Immature natural killer cell (primary cell): Measurements from ENCODE around the gene ADCY5. TPM values are rescaled to one million over a fixed set of nuclear protein-coding genes. Genes with fewer than 3 reads are reported as not detected.
A peak's percentile ranks its signal among the peaks of the same experiment; 100 is the strongest.
"Not testable (repeated sequence)": the region's sequence is repeated elsewhere in the genome, so short reads cannot be mapped to it uniquely, and the experiment has no call there.

Experiments used
- DNase-seq, 3 donors: peaks; one replicate each; pipeline ENCODE4 v3.0.0; 2022; ENCODE audit warnings: mixed read lengths in 1 of 3
- H3K27ac Mint-ChIP-seq, 6 donors: one replicate each; pipeline ENCODE4 v1.8.0; 2020; ENCODE audit warnings: mixed read lengths in 6 of 6, mild to moderate bottlenecking in 5 of 6, inconsistent platforms in 4 of 6, moderate library complexity in 3 of 6
- H3K27me3 Mint-ChIP-seq, 3 donors: one replicate each; pipeline ENCODE4 v1.8.0; 2020 to 2021; ENCODE audit warnings: low read depth in 3 of 3, mild to moderate bottlenecking in 3 of 3, mixed read lengths in 3 of 3, moderate library complexity in 3 of 3, inconsistent platforms in 1 of 3
- H3K36me3 Mint-ChIP-seq, 3 donors: one replicate each; pipeline ENCODE4 v1.8.0; 2020; ENCODE audit warnings: mixed read lengths in 3 of 3, inconsistent platforms in 2 of 3, mild to moderate bottlenecking in 2 of 3
- H3K4me1 Mint-ChIP-seq, 2 donors: one replicate each; pipeline ENCODE4 v1.8.0; 2020; ENCODE audit warnings: inconsistent platforms in 2 of 2, mild to moderate bottlenecking in 2 of 2, mixed read lengths in 2 of 2, moderate library complexity in 1 of 2
- H3K4me3 Mint-ChIP-seq, 5 donors: one replicate each; pipeline ENCODE4 v1.8.0; 2020; ENCODE audit warnings: mild to moderate bottlenecking in 5 of 5, mixed read lengths in 5 of 5, inconsistent platforms in 3 of 5, moderate library complexity in 3 of 5
- H3K9me3 Mint-ChIP-seq, 6 donors: one replicate each; pipeline ENCODE4 v1.8.0; 2020; ENCODE audit warnings: mild to moderate bottlenecking in 6 of 6, mixed read lengths in 6 of 6, inconsistent platforms in 4 of 6, moderate library complexity in 3 of 6
- polyA plus RNA-seq, 3 donors: library from polyadenylated mRNA; unstranded; fragments of 300-500 nt; fragmentation: Illumina TruSeq; gene quantifications; one replicate each; pipeline ENCODE4 v1.2.3, GENCODE V29; 2021

The ADCY5 gene
- polyA plus RNA-seq, 3 donors from 2014 or later = 0.03 TPM; not detected in 2

DNA sequence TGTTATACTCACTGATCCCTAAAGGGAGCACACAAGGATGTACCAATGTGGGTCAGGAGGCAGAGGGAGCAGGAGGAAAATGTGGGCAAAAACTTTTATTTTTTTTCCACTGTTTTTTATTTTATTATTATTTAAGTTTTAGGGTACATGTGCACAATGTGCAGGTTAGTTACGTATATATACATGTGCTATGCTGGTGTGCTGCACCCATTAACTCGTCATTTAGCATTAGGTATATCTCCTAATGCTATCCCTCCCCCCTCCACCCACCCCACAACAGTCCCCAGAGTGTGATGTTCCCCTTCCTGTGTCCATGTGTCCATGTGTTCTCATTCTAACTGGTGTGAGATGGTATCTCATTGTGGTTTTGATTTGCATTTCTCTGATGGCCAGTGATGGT, 209.7 kb downstream of the ADCY5 start:
- not testable (repeated sequence) for H3K27me3 Mint-ChIP-seq

DNA sequence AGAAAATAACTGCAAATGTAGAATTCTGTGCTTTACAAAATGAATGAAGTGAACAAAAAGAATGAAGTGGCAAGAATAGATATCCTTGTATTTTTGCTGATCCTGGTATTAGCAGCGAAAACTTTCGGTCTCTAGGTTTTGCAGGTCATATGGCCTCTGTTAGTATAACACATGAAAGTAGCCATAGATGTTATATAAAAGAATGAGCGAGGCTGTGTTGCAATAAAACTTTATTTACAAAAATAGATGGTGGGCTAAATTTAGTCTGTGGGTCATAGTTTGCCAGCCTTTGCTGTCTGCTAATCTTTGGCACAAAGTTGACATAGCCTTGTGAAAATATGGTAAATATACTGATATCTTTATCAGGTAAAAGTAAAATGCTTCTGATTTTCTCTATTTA, 212.0 kb downstream of the ADCY5 start:
- Mint-ChIP-seq H3K27me3 (peaks cover 0 to 3% (median 0%) of the 10 kb centered on the region in 3 donors), H3K4me1 (peaks cover 8 to 31% of the 10 kb centered on the region in 2 donors), H3K36me3 (peaks cover 11 to 38% (median 36%) of the 10 kb centered on the region in 3 donors), H3K4me3 (no peak overlapping the region), H3K27ac (no peak overlapping the region), H3K9me3 (no peaks in the 10 kb centered on the region)
- DNase-seq = no peak

More for the DNA sequence above, 209.7 kb downstream of the ADCY5 start:
- H3K9me3 Mint-ChIP-seq, H3K4me3 Mint-ChIP-seq, DNase-seq: not testable (repeated sequence)
- Mint-ChIP-seq H3K36me3 (peaks cover 15 to 40% (median 32%) of the 10 kb centered on the region in 3 donors), H3K27ac (peak overlapping the region in 2 of 6 donors; percentile 7 to 34), H3K4me1 (peaks cover 14 to 53% of the 10 kb centered on the region in 2 donors)

Other genes starting within 250 kb of the ADCY5 start
- gene SEC22A, start 247.1 kb downstream of the ADCY5 start, polyA plus RNA-seq = 10 to 100 TPM in 2 of 3 donors, 1 to 10 TPM in 1; 9.6 to 15.3 (median 14.0) TPM
- 10 to 100 TPM; 19.3 to 37.0 (median 25.3) TPM for gene HACD2, start 136.0 kb upstream of the ADCY5 start, polyA plus RNA-seq